GM12873 (cell line): ENCODE results near the gene COMMD7.

Experiments used
- TF ChIP-seq, protein P1 (sequence below): IDR thresholded peaks from 2 replicates; pipeline ENCODE4 v1.5.1; 2012; ENCODE audit warnings: low read depth, mild to moderate bottlenecking, moderate library complexity, low read length, control low read depth; ENCODE audit not compliant: insufficient read depth; ENCODE audit errors: missing control alignments

The COMMD7 gene

DNA sequence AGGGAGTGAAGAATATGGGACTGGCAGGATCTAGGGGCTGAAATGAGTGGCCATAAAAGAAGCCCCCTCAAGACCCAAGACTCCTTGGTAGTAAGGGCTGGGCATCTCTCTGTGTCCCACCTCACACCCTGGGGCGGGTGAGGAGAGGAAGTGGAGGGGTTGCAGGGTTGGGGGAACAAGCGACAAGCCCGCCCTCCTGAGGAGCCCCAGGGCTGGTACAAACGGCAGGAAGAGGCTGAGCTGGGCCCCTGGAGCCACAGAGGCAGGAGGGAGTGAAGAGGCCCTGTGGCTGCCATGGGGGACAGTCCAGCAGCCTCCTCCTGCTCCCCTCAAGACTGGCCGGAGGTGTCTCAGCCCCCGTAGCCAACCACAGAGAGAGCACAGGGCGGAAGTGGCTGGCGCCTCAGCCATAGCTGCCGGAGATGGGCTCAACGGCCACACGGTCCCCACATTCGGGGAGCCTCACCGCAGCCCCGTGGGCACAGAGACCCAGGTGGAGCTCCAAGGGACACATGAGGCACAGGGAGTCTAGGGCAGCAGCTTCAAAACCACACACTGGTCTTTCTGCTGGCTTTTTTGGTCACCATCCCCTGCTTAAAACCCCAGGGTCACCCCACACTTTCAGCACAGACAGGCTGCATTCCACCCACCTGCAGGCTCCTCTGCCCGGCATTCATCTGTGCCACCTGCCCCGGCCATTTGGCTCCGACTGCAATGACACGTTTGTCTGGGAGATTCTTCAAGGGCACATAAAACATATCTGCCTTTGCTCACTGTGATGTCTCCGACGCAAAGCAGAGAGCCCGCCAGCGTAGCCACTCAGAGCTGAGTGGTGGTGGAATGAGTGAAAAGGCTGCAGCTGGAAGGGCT, 70.0 kb downstream of the COMMD7 start:
- TF ChIP-seq, protein P1, sequence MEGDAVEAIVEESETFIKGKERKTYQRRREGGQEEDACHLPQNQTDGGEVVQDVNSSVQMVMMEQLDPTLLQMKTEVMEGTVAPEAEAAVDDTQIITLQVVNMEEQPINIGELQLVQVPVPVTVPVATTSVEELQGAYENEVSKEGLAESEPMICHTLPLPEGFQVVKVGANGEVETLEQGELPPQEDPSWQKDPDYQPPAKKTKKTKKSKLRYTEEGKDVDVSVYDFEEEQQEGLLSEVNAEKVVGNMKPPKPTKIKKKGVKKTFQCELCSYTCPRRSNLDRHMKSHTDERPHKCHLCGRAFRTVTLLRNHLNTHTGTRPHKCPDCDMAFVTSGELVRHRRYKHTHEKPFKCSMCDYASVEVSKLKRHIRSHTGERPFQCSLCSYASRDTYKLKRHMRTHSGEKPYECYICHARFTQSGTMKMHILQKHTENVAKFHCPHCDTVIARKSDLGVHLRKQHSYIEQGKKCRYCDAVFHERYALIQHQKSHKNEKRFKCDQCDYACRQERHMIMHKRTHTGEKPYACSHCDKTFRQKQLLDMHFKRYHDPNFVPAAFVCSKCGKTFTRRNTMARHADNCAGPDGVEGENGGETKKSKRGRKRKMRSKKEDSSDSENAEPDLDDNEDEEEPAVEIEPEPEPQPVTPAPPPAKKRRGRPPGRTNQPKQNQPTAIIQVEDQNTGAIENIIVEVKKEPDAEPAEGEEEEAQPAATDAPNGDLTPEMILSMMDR = peak; percentile 19

- TF ChIP-seq, protein P1 = no peak
Observed at GRCh38 chr20:32672394-32672981, 70.8 kb downstream of the COMMD7 start.

DNA sequence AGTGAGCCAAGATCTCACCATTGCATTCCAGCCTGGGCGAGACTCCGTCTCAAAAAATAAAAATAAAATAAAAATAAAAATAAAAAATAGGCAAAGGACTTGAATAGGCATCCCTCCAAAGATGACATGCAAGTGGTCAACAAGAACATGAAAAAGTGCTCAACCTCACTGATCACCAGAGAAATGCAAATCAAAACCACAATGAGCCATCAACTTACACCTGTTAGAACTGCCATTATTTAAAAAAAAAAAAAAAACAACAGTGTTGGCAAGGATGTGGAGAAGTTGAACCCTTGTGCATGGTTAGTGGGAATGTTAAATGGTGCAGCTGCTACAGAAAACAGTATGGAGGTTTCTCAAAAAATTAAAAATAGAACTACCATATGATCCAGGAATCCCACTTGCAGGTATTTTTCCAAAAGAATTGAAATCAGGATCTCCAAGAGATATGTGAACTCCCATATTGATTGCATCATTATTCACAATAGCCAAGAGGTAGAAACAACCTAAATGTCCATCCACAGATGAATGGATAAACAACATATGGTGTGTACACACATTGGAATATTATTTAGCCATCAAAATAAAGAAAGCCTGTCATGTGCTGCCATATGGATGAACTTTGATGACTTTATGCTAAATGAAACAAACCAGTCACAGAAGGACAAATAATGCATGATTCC, 72.4 kb downstream of the COMMD7 start:
- TF ChIP-seq, protein P1 = no peak

- TF ChIP-seq, protein P1 = no peak
Observed at GRCh38 chr20:32667027-32667426, 76.2 kb downstream of the COMMD7 start.

DNA sequence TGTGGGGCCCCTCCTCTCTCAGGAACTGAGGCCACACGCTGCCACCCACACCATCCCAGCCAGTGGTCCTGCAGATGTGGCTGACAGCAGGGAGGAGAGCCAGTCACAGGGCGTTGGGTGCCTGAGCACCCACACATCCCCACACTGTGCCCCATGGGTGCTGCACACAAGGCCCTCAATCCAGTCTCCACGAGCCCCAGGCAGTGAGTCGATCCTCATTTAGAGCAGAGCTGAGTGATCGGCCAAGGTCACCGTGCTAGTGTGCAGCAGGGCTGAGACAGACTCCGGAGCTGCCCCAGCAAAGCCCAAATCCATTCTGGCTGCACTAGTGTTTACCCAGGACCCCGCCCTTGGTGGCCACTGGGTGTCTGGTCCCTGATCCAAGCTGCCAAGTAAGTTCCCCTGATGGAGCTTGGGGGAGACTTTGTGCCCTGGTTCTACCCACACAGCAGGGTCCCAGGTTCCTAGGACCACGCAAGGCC, 78.5 kb downstream of the COMMD7 start:
- TF ChIP-seq, protein P1 = no peak

- TF ChIP-seq, protein P1 = no peak
Observed at GRCh38 chr20:32664012-32664677, 79.1 kb downstream of the COMMD7 start.
